Osteocyte (in vitro differentiated cells): Measurements from ENCODE around the gene PHF24. TPM values are rescaled to one million over a fixed set of nuclear protein-coding genes. Genes with fewer than 3 reads are reported as not detected.
"Not testable (repeated sequence)": the region's sequence is repeated elsewhere in the genome, so short reads cannot be mapped to it uniquely, and the experiment has no call there.

ENCODE experiments used
- DNase-seq: peaks from one replicate; pipeline ENCODE4 v3.0.0; 2021; ENCODE audit warnings: mixed read lengths; ENCODE audit not compliant: unreplicated experiment; ENCODE audit errors: extremely low spot score
- H3K27ac Mint-ChIP-seq: one replicate; pipeline ENCODE4 v1.8.0; 2021; ENCODE audit warnings: mild to moderate bottlenecking, mixed read lengths; ENCODE audit not compliant: unreplicated experiment
- H3K27me3 Mint-ChIP-seq: one replicate; pipeline ENCODE4 v1.8.0; 2021; ENCODE audit warnings: mixed read lengths; ENCODE audit not compliant: unreplicated experiment
- H3K36me3 Mint-ChIP-seq: one replicate; pipeline ENCODE4 v1.8.0; 2021; ENCODE audit warnings: mixed read lengths; ENCODE audit not compliant: unreplicated experiment
- H3K4me1 Mint-ChIP-seq: one replicate; pipeline ENCODE4 v1.8.0; 2021; ENCODE audit warnings: mixed read lengths; ENCODE audit not compliant: unreplicated experiment
- H3K4me3 Mint-ChIP-seq: one replicate; pipeline ENCODE4 v1.8.0; 2021; ENCODE audit warnings: mild to moderate bottlenecking, moderate library complexity, mixed read lengths; ENCODE audit not compliant: unreplicated experiment
- H3K9me3 Mint-ChIP-seq: one replicate; pipeline ENCODE4 v1.8.0; 2021; ENCODE audit warnings: mixed read lengths; ENCODE audit not compliant: unreplicated experiment
- CTCF ChIP-seq: fragments of 200-600 bp; sonication (generic); IDR thresholded peaks from 2 replicates; pipeline ENCODE4 v1.5.0; 2021; ENCODE audit warnings: antibody characterized with exemption, mild to moderate bottlenecking, moderate library complexity
- long read RNA-seq: library from polyadenylated mRNA; unstranded; transcript quantifications from one replicate; pipeline ENCODE4 v2.0.0, GENCODE V29; 2021
- total RNA-seq: library from RNA; stranded (reverse); gene quantifications from 2 replicates; pipeline ENCODE4 v1.2.1, GENCODE V29; 2021

Gene PHF24
- not detected in 2 replicates for total RNA-seq
- long read RNA-seq, result 0 reads

- no peak for DNase-seq
- peak within 1 kb of the TSS; percentile 65 for H3K4me3 Mint-ChIP-seq
- peaks cover 78% of the 10 kb centered on the region for H3K27me3 Mint-ChIP-seq
- no peaks in the 10 kb centered on the region for H3K9me3 Mint-ChIP-seq
- H3K27ac Mint-ChIP-seq, result no peak within 1 kb of the TSS
- H3K4me1 Mint-ChIP-seq, result no peaks in the 10 kb centered on the region
- H3K36me3 Mint-ChIP-seq, result no peaks in the 10 kb centered on the region
- TF ChIP-seq CTCF, result peak; percentile 18
Measured at GRCh38 chr9:34957492-34958410, at the start of gene PHF24. Gene PHF24, plus strand, starts transcription at chr9:34958285. Its CDS starts 13,014 bp downstream, at chr9:34971299.

- H3K36me3 Mint-ChIP-seq, result peaks cover 2% of the 10 kb centered on the region
- H3K4me1 Mint-ChIP-seq, result no peaks in the 10 kb centered on the region
- peaks cover 45% of the 10 kb centered on the region for H3K27me3 Mint-ChIP-seq
- H3K4me3 Mint-ChIP-seq, result no peak overlapping the region
- H3K9me3 Mint-ChIP-seq, result peaks cover 15% of the 10 kb centered on the region
- no peak for DNase-seq
- no peak overlapping the region for H3K27ac Mint-ChIP-seq
- TF ChIP-seq CTCF, result no peak
Measured at GRCh38 chr9:34927061-34927460, 31.0 kb upstream of the PHF24 start.

GRCh38 chr9:34928921-34929320 lies 29.2 kb upstream of the PHF24 start:
- no peak for TF ChIP-seq CTCF

GRCh38 chr9:34929506-34930102 lies 28.5 kb upstream of the PHF24 start:
- DNase-seq, result peak; percentile 27
- Mint-ChIP-seq H3K36me3 (peaks cover 2% of the 10 kb centered on the region), H3K27me3 (peaks cover 44% of the 10 kb centered on the region), H3K4me1 (no peaks in the 10 kb centered on the region), H3K4me3 (no peak overlapping the region), H3K27ac (no peak overlapping the region), H3K9me3 (peaks cover 11% of the 10 kb centered on the region)
- peak; percentile 45 for TF ChIP-seq CTCF

More at GRCh38 chr9:34928921-34929320, 29.2 kb upstream of the PHF24 start:
- Mint-ChIP-seq H3K4me3 (no peak overlapping the region), H3K36me3 (peaks cover 2% of the 10 kb centered on the region), H3K27me3 (peaks cover 44% of the 10 kb centered on the region), H3K9me3 (peaks cover 15% of the 10 kb centered on the region), H3K4me1 (no peaks in the 10 kb centered on the region), H3K27ac (no peak overlapping the region)
- no peak for DNase-seq

GRCh38 chr9:34939989-34940388 lies 18.1 kb upstream of the PHF24 start:
- not testable (repeated sequence) for H3K27ac Mint-ChIP-seq, H3K9me3 Mint-ChIP-seq, H3K4me1 Mint-ChIP-seq, H3K4me3 Mint-ChIP-seq, H3K36me3 Mint-ChIP-seq
- H3K27me3 Mint-ChIP-seq, result peaks cover 34% of the 10 kb centered on the region
- DNase-seq, result peak; percentile 8
